Muscle of back (tissue), 13 donors: ENCODE results near the gene CASD1. TPM values are rescaled to one million over a fixed set of nuclear protein-coding genes. Genes with fewer than 3 reads are reported as not detected.

Source experiments
- DNase-seq, 3 donors: peaks; one replicate each; pipeline versions ENCODE4 v3.0.0 to v3.0.0-alpha.2; 2013
- long read RNA-seq, 9 donors: transcript quantifications; one replicate each; lab custom pipeline, GENCODE V29; 2026
- polyA plus RNA-seq, 10 donors: library from polyadenylated mRNA; unstranded; fragments of 120-200 nt; gene quantifications; one replicate each; pipeline ENCODE4 v1.2.1, GENCODE V29; 2013; ENCODE audit not compliant: insufficient read length in 10 of 10

CASD1 gene
- 10 to 100 TPM; 44.3 to 78.0 (median 63.7) TPM for polyA plus RNA-seq
- long read RNA-seq, donor 1, transcript CASD1-201 (18 exons, 3,942 nt): major isoform, 6 of 6 reads
- long read RNA-seq, donor 1, partial matches to known transcripts: 0 of 6 reads
- long read RNA-seq, donor 1, other reads (novel, unspliced or antisense): 0 of 6 reads
- long read RNA-seq, donor 2, partial matches to known transcripts: 0 of 2 reads
- long read RNA-seq, donor 2, other reads (novel, unspliced or antisense): 0 of 2 reads
- long read RNA-seq, donor 3: 0 reads
- long read RNA-seq, donor 4, partial matches to known transcripts: 0 of 2 reads
- long read RNA-seq, donor 4, other reads (novel, unspliced or antisense): 0 of 2 reads
- long read RNA-seq, donor 5, transcript CASD1-201 (18 exons, 3,942 nt): major isoform, 6 of 6 reads
- long read RNA-seq, donor 5, partial matches to known transcripts: 0 of 6 reads
- long read RNA-seq, donor 5, other reads (novel, unspliced or antisense): 0 of 6 reads
- long read RNA-seq, donor 6, transcript CASD1-201 (18 exons, 3,942 nt): major isoform, 5 of 12 reads
- long read RNA-seq, donor 6, partial matches to known transcripts: 7 of 12 reads
- long read RNA-seq, donor 6, other reads (novel, unspliced or antisense): 0 of 12 reads
- long read RNA-seq, donor 7, partial matches to known transcripts: 6 of 10 reads
- long read RNA-seq, donor 7, other reads (novel, unspliced or antisense): 0 of 10 reads
- long read RNA-seq, donor 8, partial matches to known transcripts: 0 of 1 reads
- long read RNA-seq, donor 8, other reads (novel, unspliced or antisense): 0 of 1 reads
- long read RNA-seq, donor 9, partial matches to known transcripts: 0 of 2 reads
- long read RNA-seq, donor 9, other reads (novel, unspliced or antisense): 0 of 2 reads

DNA sequence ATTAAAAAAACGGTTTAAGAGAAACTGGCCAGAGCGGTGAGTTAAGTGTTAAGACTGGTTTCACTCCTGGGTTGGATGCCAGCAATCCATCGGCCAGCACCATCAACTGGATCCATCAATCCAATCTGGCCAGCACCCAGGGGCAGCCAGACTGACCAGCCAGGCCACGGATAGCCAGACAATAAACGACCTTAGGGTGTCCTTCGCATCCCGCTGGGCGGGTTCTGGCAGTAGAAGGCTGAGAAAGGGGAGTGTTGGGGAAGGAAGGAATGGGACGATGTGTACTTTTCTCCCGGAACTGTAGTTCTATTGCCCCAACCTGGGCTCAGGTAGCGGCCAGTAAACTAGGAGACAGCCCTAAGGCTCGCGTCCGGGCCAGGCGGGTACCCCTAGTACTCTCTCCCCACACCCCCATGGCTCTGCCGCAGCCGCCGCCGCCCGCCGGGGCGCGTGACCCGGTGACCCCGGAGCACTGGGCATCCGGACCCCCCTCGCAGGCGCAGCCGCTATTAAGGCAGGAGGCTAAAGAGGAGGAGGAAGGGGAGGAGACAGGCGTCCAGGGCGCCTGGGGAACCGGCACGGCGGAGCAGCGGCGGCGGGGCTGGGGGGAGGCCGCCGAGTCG lies at the start of gene CASD1:
TSS of gene CASD1 (plus strand) at position 546 of the 623 bp plus-strand sequence. CDS start 276 bp downstream, outside the sequence.
- peak; percentile 12 to 85 (median 63) for DNase-seq

- peak in 1 of 3 donors; percentile 6 for DNase-seq
Observed at GRCh38 chr7:94466516-94466915, 43.1 kb upstream of the CASD1 start.

DNA sequence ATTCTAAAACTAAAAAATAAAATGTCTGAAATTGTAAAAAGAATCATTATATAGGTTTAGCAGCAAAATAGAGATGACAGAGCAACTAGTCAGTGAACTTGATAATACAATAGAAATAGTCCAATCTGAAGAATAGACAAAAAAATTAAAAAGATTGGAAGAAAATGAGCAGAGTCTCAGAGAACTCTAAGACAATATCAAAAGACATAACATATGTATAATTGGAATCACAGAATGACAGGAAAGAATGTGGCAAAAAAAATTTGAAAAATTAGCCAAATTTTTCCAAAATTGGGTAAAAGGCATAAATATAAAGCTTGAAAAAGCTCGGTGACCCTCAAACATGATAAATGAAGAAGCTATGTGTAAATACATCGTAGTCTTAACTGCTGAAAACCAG lies 38.0 kb upstream of the CASD1 start:
- no peak for DNase-seq

- no peak for DNase-seq
Observed at GRCh38 chr7:94472608-94473007, 37.0 kb upstream of the CASD1 start.

GRCh38 chr7:94476251-94476840 lies 33.3 kb upstream of the CASD1 start:
- DNase-seq: no peak

GRCh38 chr7:94477878-94478277 lies 31.7 kb upstream of the CASD1 start:
- no peak for DNase-seq

DNA sequence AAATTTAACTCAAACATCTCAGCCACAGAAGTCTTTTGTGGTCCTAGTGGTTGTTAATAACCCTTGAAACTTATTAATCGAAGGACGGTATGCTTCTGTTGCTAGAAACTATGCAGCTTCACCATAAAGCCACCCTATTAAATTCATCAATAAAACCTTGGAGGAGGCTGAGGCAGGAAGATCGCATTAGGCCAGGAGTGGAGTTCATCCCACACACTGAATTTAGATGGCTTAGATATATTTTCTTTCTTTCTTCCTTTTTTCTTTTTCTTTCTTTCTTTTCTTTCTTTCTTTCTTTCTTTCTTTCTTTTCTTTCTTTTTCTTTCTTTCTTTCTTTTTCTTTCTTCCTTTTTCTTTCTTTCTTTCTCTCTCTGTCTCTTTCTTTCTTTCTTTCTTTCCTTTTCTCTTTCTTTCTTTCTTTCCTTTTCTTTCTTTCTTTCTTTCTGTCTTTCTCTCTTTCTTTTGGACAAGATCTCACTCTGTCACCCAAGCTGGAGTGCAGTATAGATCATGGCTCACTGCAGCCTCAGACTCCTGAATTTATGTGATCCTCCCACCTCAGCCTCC lies 30.9 kb upstream of the CASD1 start:
- no peak for DNase-seq

- DNase-seq: peak in 2 of 3 donors; percentile 7 to 32
Observed at GRCh38 chr7:94481279-94481678, 28.3 kb upstream of the CASD1 start.

DNA sequence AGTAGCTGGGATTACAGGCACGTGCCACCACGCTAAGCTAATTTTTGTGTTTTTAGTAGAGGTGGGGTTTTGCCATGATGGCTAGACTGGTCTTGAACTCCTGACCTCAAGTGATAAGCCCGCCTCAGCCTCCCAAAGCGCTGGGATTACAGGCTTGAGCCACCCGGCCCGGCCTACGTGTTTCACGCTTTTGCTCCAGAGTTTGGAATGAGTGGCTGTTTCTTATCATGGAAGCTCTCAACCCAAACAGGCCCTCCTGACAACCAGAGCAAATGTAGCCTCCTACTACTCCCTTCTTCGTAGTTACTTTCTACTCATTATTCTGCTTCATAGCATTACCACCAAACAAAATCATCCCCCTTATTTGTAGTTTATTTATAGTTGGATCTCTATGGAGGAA lies 26.8 kb upstream of the CASD1 start:
- no peak for DNase-seq

GRCh38 chr7:94483843-94484242 lies 25.8 kb upstream of the CASD1 start:
- no peak for DNase-seq

DNA sequence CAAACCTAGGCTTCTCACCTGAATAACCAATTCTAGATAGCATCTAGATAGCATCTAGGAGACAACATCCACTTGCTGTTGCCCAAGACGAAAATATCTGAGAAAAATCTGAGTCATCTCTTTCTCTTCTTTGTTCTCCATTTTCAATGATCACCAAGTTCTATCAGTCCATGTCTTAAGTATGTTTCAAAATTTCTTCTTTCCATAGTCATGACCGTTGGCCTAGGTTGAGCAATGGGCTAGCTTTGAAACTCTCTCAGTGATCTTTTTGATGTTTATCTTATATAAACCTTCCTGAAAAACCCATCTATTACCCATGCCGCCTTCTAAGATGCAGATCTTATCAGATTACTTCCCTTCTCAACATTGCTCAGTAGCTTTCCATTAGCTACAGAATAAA lies 23.4 kb upstream of the CASD1 start:
- DNase-seq: no peak

DNA sequence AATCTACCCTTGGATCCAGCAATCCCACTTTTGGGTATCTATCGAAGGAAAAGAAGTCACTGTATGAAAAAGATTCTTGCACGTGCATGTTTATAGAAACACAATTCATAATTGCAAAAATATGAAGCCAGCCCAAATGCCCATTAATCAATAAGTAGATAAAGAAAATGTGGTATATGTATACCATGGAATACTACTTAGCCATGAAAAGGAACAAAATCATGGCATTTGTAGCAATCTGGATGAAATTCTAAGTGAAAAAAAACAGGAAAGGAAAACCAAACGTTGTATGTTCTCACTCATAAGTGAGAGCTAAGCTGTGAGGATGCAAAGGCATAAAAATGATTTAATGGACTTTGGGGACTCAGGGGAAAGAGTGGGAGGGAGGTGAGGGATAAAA lies 18.2 kb upstream of the CASD1 start:
- no peak for DNase-seq

DNA sequence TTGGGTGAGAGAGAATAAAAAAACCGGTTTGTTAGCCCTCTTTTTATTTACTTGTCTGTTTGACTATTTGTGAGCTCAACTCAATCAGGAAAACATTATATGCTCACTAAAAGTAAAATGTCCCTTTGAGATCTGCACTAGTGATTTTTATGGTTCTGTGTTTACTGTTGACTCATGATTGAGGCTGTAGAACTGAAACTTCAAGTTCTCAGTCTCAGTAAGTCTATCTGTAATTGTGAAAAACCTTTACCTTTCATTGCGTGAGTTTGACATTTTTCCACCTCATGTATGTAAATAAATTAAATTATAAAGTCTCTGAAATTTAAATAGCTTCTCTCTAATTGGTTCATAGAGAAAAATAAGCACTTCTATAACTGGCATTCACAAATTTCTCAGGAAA lies 17.0 kb upstream of the CASD1 start:
- no peak for DNase-seq

DNA sequence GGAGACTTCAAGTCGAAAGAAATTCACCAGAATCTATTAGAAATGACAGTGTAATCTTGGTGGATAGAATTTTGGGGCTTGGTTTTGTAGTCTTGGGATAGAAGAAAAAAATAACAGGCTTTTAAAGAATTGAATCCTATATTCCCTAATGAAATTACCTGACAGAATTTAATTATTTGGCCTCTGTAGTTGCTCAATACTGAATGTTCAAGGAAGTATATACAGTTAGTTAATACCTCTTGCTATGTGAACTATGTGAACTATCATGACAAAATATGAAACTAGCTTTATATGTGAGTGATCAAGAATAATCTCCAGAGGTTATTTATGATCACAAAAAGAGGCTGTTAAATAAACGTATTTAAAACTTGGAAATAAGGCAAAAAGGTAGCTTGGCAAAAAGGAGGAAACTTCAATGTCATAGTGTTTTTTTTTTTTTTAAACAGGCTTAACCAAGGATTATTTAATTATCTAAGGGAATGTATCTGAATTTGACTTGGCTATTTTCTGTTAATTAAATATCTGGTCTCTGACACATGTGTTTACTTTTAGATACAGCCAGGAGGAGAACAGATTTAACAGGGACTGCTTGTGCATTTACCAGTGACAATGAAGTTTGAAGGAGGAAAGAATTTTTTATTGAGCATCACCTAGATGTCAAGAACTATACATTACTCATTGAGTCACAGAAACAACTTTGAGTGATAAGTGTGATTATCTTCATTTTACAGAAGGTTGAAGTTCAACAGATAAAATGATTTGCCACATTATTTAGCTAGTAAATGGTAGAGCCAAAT lies 11.5 kb upstream of the CASD1 start:
- no peak for DNase-seq

- DNase-seq: no peak
Observed at GRCh38 chr7:94498918-94499317, 10.7 kb upstream of the CASD1 start.

- DNase-seq: no peak
Observed at GRCh38 chr7:94507462-94507861, 2.1 kb upstream of the CASD1 start.

- no peak for DNase-seq
Observed at GRCh38 chr7:94507962-94508361, 1.6 kb upstream of the CASD1 start.

DNA sequence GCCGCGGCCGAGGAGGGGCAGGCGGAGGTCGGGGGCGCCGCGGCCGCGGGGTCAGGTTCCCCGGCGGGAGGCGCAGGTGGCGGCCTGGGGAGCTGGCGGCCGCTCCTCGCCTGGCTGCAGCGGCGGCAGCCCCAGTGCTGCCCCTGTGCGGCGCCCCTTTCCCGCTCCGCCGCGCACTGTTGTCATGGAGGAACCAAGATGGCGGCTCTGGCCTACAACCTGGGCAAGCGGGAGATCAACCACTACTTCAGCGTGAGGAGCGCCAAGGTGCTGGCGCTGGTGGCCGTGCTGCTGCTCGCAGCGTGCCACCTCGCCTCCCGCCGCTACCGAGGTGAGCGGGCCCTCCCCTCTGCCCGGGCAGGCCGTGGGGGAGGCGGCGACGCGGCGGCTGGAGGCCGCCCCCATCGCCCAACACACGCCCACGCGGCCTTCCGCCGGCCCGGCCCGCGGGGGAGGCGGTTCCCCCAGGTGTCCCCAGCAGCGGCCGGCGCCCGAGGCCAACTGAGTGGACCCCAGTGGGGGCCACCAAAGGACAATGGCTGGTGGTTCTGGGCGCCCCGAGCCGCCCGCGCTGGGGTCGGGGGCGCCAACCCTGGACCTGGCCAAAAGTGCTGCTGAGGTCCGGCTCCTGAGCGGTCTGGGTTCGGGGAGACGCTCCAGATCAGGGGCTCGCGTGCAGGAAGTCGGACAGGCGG lies 425 bp downstream of the CASD1 start:
- peak; percentile 73 to 95 (median 82) for DNase-seq

DNA sequence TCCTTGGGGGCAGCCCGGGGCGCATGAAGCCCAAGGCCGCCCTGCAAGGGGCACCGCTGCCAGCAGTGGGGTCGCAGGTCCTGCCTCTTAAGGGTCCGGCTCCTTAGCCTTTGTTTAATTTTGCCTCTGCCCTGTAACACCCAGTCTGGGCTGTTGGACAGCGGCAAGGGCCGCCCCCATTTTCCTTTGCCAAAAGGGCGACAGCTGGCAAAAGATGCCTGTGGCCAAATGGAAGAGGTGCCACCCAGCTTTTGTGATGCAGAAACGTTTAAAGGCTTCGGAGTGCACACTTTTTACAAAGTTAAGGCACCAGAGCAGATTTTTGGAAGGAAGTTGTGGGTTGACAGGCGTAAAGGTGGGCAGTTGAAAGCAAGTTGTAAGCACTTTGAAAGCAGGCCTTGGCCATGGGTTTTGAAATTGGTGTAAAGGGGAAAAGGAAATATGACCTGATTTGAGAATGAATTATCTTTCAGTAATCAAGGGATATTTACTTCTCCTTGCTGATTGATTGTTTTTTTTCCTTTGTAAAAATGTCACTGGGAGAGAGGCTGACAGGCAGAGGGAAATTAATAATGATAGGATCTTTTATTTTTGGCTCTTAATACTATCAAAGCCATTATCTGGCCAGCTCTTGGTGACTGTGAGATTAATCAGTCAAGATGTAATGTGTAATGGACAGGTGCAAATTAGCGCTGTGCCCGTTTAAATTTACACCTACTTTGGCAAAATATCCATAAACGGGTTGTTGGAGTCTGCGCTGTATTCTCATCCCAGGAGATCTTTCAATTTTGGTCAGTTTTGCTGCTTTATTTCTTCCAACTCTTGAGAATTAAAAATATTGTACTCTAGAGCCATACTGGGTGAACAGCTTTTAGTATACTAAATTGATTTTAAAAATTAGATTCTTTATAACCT lies 1.2 kb downstream of the CASD1 start:
- peak; percentile 71 to 89 (median 72) for DNase-seq
